AG08396 (cell line): ENCODE data around the gene PCSK4.
"Not testable (repeated sequence)": the region's sequence is repeated elsewhere in the genome, so short reads cannot be mapped to it uniquely, and the experiment has no call there.

Experiments
- DNase-seq: peaks from one replicate; pipeline ENCODE4 v3.0.0; 2012; ENCODE audit warnings: low spot score, mixed read lengths

The PCSK4 gene

GRCh38 chr19:1490311-1491113, at the start of gene PCSK4:
Gene PCSK4, minus strand, starts transcription at chr19:1490350. Its CDS starts 4 bp downstream, at chr19:1490346.
- peak; percentile 98 for DNase-seq

- DNase-seq, result not testable (repeated sequence)
Observed at GRCh38 chr19:1539749-1540148, 49.6 kb upstream of the PCSK4 start.

- no peak for DNase-seq
Observed at GRCh38 chr19:1538978-1539377, 48.8 kb upstream of the PCSK4 start.

- DNase-seq, result not testable (repeated sequence)
Observed at GRCh38 chr19:1535699-1536098, 45.5 kb upstream of the PCSK4 start.

GRCh38 chr19:1534972-1535371, 44.8 kb upstream of the PCSK4 start:
- DNase-seq, result no peak

- no peak for DNase-seq
Observed at GRCh38 chr19:1533510-1534150, 43.5 kb upstream of the PCSK4 start.

GRCh38 chr19:1532003-1532402, 41.9 kb upstream of the PCSK4 start:
- DNase-seq, result no peak

- no peak for DNase-seq
Observed at GRCh38 chr19:1531587-1531986, 41.4 kb upstream of the PCSK4 start.

- DNase-seq, result not testable (repeated sequence)
Observed at GRCh38 chr19:1530856-1531255, 40.7 kb upstream of the PCSK4 start.

- DNase-seq, result no peak
Observed at GRCh38 chr19:1529430-1529816, 39.3 kb upstream of the PCSK4 start.

GRCh38 chr19:1528596-1529429, 38.7 kb upstream of the PCSK4 start:
- DNase-seq, result no peak

- no peak for DNase-seq
Observed at GRCh38 chr19:1527650-1528309, 37.6 kb upstream of the PCSK4 start.

GRCh38 chr19:1526979-1527649, 37.0 kb upstream of the PCSK4 start:
- no peak for DNase-seq

- DNase-seq, result no peak
Observed at GRCh38 chr19:1526066-1526778, 36.1 kb upstream of the PCSK4 start.

GRCh38 chr19:1525343-1525742, 35.2 kb upstream of the PCSK4 start:
- DNase-seq, result no peak

- DNase-seq, result no peak
Observed at GRCh38 chr19:1524972-1525325, 34.8 kb upstream of the PCSK4 start.

- DNase-seq, result no peak
Observed at GRCh38 chr19:1524287-1524971, 34.3 kb upstream of the PCSK4 start.

- DNase-seq, result no peak
Observed at GRCh38 chr19:1523412-1524286, 33.5 kb upstream of the PCSK4 start, which contains the start of gene PLK5. Gene PLK5, plus strand, starts transcription at chr19:1524077. Its CDS starts 2,920 bp downstream, at chr19:1526997.

GRCh38 chr19:1522838-1523237, 32.7 kb upstream of the PCSK4 start:
- DNase-seq, result no peak
